ENCODE results near the gene PSENEN. TPM values are rescaled to one million over a fixed set of nuclear protein-coding genes. Genes with fewer than 3 reads are reported as not detected.

Gene PSENEN
- polyA plus RNA-seq, 1 experiment = 65.4 TPM

DNA sequence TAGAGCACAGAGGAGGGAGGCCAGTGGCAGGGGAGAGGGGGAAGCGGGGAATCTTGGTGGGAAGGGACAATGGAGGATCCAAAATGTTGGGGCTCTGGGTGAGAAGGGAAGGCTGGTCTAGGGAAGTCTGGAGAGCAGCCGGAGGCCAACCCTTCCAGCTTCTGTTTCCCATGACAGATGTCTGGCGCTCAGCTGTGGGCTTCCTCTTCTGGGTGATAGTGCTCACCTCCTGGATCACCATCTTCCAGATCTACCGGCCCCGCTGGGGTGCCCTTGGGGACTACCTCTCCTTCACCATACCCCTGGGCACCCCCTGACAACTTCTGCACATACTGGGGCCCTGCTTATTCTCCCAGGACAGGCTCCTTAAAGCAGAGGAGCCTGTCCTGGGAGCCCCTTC is 1.1 kb downstream of the PSENEN start:
- no peak for DNase-seq (ENCODE audit: low read depth)
- ChIA-PET CTCF (interaction anchor here (0.6 to 1.5 kb wide), 2 partner anchors 54 to 185 kb away, joined by 3 to 4 read pairs; no protein-coding TSS in a partner anchor), POLR2A (no interaction called here)
- TF ChIP-seq, protein P1, sequence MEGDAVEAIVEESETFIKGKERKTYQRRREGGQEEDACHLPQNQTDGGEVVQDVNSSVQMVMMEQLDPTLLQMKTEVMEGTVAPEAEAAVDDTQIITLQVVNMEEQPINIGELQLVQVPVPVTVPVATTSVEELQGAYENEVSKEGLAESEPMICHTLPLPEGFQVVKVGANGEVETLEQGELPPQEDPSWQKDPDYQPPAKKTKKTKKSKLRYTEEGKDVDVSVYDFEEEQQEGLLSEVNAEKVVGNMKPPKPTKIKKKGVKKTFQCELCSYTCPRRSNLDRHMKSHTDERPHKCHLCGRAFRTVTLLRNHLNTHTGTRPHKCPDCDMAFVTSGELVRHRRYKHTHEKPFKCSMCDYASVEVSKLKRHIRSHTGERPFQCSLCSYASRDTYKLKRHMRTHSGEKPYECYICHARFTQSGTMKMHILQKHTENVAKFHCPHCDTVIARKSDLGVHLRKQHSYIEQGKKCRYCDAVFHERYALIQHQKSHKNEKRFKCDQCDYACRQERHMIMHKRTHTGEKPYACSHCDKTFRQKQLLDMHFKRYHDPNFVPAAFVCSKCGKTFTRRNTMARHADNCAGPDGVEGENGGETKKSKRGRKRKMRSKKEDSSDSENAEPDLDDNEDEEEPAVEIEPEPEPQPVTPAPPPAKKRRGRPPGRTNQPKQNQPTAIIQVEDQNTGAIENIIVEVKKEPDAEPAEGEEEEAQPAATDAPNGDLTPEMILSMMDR (IDR thresholded peaks at IDR 0.05; ENCODE audit: insufficient read depth, low read depth, low read length) = no peak
- H3K4me3 ChIP-seq (ENCODE audit: low read depth, low read length) = peak overlapping the region; percentile 67
- peaks cover 7% of the 10 kb centered on the region for H3K36me3 ChIP-seq (ENCODE audit: control insufficient read depth, insufficient read depth, low read length)
- H3K27me3 ChIP-seq (ENCODE audit: control insufficient read depth, insufficient read depth, low read length) = no peaks in the 10 kb centered on the region

DNA sequence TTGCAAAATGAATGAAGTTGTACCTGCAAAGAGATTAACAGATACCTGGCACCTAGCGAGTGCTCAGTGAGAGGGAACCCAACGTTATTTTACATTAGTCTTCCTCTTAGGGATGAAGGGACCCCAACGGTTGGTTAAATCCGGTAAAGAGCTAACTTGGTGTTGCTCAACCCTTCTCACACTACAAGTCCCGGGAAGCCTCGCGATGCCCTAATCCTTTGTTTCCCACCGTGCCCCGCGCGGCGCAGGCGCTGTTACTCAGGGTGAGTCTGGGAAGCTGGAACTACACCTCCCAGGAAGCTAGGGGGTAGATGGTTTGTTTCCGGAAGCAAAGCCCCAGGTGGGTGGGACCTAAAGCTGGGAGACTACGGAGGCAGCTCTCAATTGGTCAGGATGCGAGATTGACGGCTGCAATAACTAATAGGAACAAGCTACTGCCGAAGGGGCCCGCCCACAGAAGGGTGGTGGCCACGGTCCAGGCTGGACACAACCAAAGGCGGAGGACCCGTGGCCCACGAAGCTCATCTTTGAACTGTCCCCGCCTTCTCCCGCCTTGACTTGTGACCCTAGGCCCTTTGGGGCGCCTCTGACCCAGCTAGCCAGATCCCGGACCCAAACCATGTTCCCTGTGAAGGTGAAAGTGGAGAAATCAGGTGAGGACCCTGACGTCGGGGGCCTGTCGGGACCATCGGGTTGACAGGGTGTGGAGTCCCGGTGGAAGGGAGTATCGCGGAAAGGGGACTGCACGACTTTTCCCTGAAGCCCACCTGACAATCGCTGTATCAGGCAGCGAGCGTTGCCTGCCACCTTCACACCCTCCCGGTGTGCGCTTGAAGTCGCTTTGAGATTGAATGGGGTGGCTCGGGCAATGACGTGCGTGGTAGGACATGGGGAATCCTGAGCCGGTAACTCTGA is 2.9 kb downstream of the PSENEN start, which contains the start of gene LIN37:
Gene LIN37, plus strand, starts transcription at position 471 of the 915 bp plus-strand sequence. Its CDS starts 149 bp downstream, at position 620.
- peak; percentile 99 for DNase-seq (ENCODE audit: low read depth)
- Histone ChIP-seq H3K36me3 (ENCODE audit: control insufficient read depth, insufficient read depth, low read length) (peaks cover 12% of the 10 kb centered on the region), H3K4me3 (ENCODE audit: low read depth, low read length) (peak within 1 kb of the TSS; percentile 99), H3K27me3 (ENCODE audit: control insufficient read depth, insufficient read depth, low read length) (no peaks in the 10 kb centered on the region)
- ChIA-PET POLR2A (interaction anchor here (0.6 to 1.3 kb wide), 3 partner anchors 9 to 72 kb away, joined by 3 to 5 read pairs (median 4); partner anchors contain the start of gene HSPB6), CTCF (interaction anchor here (1.0 kb wide), 1 partner anchor 133 kb away, joined by 3 read pairs; no protein-coding TSS in a partner anchor)
- TF ChIP-seq, protein P1 (IDR thresholded peaks at IDR 0.05; ENCODE audit: insufficient read depth, low read depth, low read length) = 0 out of 2 replicates have a peak, but pooled peaks have one; percentile 14

DNA sequence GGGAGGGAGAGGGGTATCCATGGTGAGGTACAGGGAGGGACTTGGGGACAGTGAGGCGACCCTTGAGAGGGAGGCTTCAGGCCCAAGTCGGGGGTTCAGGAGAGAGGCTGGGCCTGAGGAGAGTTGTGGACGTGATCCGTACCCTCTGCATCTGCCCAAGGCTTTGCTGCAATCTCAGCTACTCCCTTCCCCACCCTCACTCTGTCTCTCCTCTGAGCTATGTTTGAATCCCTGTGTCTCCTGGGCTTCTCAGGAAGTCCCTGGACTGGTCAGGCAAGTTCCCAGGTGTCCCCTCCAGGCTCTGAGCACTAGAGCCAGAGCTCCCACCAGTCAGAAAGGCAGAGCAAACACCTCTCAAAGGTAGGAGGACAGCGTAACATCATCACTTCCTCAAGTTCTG is 4.7 kb downstream of the PSENEN start:
- ChIA-PET POLR2A (interaction anchor here (1.1 kb wide), 1 partner anchor 10 kb away, joined by 4 read pairs; no protein-coding TSS in a partner anchor), CTCF (no interaction called here)
- TF ChIP-seq, protein P1 (IDR thresholded peaks at IDR 0.05; ENCODE audit: insufficient read depth, low read depth, low read length) = no peak

DNA sequence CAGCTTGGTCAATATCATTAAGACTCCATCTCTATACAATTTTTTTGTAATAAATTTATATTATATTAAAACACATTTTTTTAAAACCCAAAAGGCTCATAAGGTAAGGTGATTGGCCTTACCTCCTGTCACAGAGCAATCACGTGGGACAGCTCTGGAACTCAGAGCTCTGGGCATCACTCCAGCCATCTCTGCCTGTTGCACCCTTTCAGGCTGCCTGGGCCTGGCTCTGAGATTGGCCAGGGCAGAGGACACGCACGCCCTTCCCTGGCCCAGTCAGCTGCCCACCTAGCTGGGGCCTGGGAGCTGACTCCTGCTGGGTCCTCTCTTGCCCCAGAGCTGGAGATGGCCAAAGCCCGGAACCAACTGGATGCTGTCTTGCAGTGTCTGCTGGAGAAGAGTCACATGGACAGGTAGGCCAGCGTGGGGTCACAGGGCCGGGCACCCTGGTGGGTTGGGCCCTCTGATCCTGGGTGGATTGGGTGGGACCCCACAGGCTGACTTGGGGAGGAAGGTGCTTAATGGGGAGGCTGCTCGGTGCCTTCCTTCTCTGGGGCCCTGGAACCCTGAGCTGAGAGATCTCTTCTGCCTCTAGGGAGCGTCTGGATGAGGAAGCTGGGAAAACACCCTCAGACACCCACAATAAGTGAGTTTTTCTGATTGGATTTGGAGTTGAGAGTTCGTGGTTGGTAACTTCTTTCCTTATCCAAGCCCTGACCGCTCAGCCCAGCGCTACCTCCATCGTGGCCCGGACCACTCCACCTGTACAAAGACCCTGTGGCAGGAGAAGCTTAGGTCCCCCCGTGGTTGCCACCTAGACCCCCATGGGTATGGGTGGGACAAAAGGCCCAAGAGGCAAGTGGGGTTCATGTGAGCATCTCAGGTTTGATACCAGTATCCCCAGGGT is 6.6 kb downstream of the PSENEN start:
- no peak for DNase-seq (ENCODE audit: low read depth)
- peaks cover 12% of the 10 kb centered on the region for H3K36me3 ChIP-seq (ENCODE audit: control insufficient read depth, insufficient read depth, low read length)
- TF ChIP-seq, protein P1 (IDR thresholded peaks at IDR 0.05; ENCODE audit: insufficient read depth, low read depth, low read length) = no peak
- no peaks in the 10 kb centered on the region for H3K27me3 ChIP-seq (ENCODE audit: control insufficient read depth, insufficient read depth, low read length)
- H3K4me3 ChIP-seq (ENCODE audit: low read depth, low read length) = no peak overlapping the region
- ChIA-PET POLR2A (no interaction called here), CTCF (interaction anchor here (1.0 kb wide), 1 partner anchor 17 kb away, joined by 3 read pairs; no protein-coding TSS in a partner anchor)

More for the DNA sequence above, 4.7 kb downstream of the PSENEN start:
- no peaks in the 10 kb centered on the region for H3K27me3 ChIP-seq (ENCODE audit: control insufficient read depth, insufficient read depth, low read length)
- no peak overlapping the region for H3K4me3 ChIP-seq (ENCODE audit: low read depth, low read length)
- H3K36me3 ChIP-seq (ENCODE audit: control insufficient read depth, insufficient read depth, low read length) = peaks cover 12% of the 10 kb centered on the region
- no peak for DNase-seq (ENCODE audit: low read depth)

Measured in BJ (cell line).